ENCODE results near the gene IL6. TPM values are rescaled to one million over a fixed set of nuclear protein-coding genes. Genes with fewer than 3 reads are reported as not detected.

Gene IL6
- total and polyA plus RNA-seq, 7 donors, result 2.1 to 43.3 (median 9.7) TPM; not detected in 1

DNA sequence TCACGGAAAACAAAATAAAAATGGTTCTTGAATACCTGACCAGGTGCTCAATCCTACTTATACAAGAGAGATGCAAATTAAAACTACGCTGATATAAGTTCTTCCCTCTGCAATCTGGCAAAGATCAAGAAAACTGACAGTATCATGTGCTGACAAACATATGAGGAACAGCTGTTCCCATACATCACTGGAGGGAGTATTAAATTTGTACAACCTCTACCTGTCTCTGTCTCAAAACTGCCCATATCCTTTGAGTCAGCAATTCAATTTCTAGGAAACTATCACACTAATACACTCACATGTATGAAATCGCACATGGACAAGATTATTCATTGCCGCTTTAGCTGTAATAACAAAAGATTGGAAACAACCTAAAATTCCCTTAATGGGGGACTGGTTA is 11.0 kb upstream of the IL6 start:
- Histone ChIP-seq H3K27me3 (no peaks in the 10 kb centered on the region), H3K4me3 (no peak overlapping the region), H3K27ac (no peak overlapping the region), H3K36me3 (no peaks in the 10 kb centered on the region), H3K4me1 (no peaks in the 10 kb centered on the region), H3K9me3 (no peaks in the 10 kb centered on the region)
- 86 to 90% methylated on average over 4 of the region's 4 CpGs for WGBS, 2 donors
- intact Hi-C loops (cut with DNase I), result no loop called here
- no peak for DNase-seq
- TF ChIP-seq POLR2A (IDR thresholded peaks at IDR 0.05) (no peak), POLR2AphosphoS5 (IDR thresholded peaks at IDR 0.05) (no peak), CTCF (IDR thresholded peaks at IDR 0.05) (no peak), EP300 (IDR thresholded peaks at IDR 0.05) (no peak)

DNA sequence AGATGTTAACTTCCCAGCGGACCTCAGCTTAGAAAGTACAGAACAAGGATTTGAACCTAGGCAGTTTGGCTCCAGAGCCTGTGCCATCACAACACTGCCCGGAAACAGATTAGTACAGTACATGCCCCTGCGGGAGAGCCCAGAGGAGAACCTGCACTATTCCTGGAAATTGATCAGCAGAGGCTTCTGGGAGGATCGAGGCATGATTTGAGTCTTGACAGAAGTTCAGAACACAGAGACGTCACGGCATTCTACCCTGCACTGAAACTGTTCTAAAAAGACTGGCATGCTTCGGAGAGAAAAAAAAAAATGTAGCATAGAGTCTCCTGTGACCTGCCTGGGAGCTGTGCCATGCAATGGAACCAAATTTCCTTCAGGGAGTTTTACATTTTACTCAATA is 9.2 kb upstream of the IL6 start:
- H3K27ac ChIP-seq, result peak overlapping the region in 2 of 4 donors; percentile 11 to 71
- no peaks in the 10 kb centered on the region for H3K36me3 ChIP-seq
- H3K27me3 ChIP-seq, result no peaks in the 10 kb centered on the region
- peak in 1 of 4 donors; percentile 27 for TF ChIP-seq EP300 (IDR thresholded peaks at IDR 0.05)
- TF ChIP-seq POLR2A (IDR thresholded peaks at IDR 0.05), result no peak
- no peak for TF ChIP-seq CTCF (IDR thresholded peaks at IDR 0.05)
- no peak for TF ChIP-seq POLR2AphosphoS5 (IDR thresholded peaks at IDR 0.05)
- no peak for DNase-seq
- peaks cover 0 to 3% (median 3%) of the 10 kb centered on the region in 4 donors for H3K4me1 ChIP-seq
- intact Hi-C loops (cut with DNase I), result no loop called here
- no peak overlapping the region for H3K4me3 ChIP-seq
- H3K9me3 ChIP-seq, result no peaks in the 10 kb centered on the region
- 87 to 88% methylated on average over 7 of the region's 7 CpGs for WGBS, 2 donors

DNA sequence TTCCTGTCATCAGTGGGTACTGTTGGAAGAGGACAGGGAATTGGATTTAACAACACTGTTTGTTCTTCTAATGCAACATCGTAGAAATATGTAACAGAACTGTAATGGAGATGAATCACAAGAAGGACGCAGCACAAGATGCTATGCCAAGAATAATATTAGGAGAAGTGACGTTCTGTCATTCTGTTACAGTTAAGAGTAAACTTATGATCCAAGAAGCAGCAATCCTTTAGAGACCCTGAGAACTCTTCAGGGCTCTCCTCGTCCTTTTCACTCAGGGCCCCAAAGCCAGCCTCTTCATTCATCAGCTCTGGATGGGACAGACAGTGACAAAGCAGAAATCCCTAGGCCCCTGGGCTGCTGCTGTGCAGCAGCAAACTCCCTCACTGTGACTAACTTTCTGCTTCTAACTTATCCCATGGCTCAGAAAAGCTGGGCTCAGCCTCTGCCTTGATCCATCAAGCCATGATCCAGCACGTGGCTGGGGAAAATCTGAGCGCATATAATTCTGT is 8.7 kb upstream of the IL6 start:
- no peak for TF ChIP-seq POLR2A (IDR thresholded peaks at IDR 0.05)
- TF ChIP-seq EP300 (IDR thresholded peaks at IDR 0.05), result no peak
- TF ChIP-seq POLR2AphosphoS5 (IDR thresholded peaks at IDR 0.05), result no peak
- no peak for TF ChIP-seq CTCF (IDR thresholded peaks at IDR 0.05)
- peak overlapping the region in 2 of 4 donors; percentile 25 to 71 for H3K27ac ChIP-seq
- H3K9me3 ChIP-seq, result no peaks in the 10 kb centered on the region
- no peaks in the 10 kb centered on the region for H3K36me3 ChIP-seq
- intact Hi-C loops (cut with DNase I), result no loop called here
- WGBS, 2 donors, result 45 to 78% methylated on average over 6 of the region's 6 CpGs
- peaks cover 0 to 8% (median 8%) of the 10 kb centered on the region in 4 donors for H3K4me1 ChIP-seq
- no peaks in the 10 kb centered on the region for H3K27me3 ChIP-seq
- DNase-seq, result no peak
- no peak overlapping the region for H3K4me3 ChIP-seq

GRCh38 chr7:22718911-22719420 is 8.0 kb upstream of the IL6 start:
- no peak for TF ChIP-seq EP300 (IDR thresholded peaks at IDR 0.05)
- TF ChIP-seq CTCF (IDR thresholded peaks at IDR 0.05), result no peak
- no peak for TF ChIP-seq POLR2A (IDR thresholded peaks at IDR 0.05)
- TF ChIP-seq POLR2AphosphoS5 (IDR thresholded peaks at IDR 0.05), result no peak
- Histone ChIP-seq H3K27ac (peak overlapping the region in 1 of 4 donors; percentile 71), H3K4me1 (peaks cover 0 to 15% (median 15%) of the 10 kb centered on the region in 4 donors), H3K4me3 (no peak overlapping the region), H3K9me3 (no peaks in the 10 kb centered on the region), H3K27me3 (no peaks in the 10 kb centered on the region), H3K36me3 (no peaks in the 10 kb centered on the region)
- no peak for DNase-seq
- intact Hi-C loops (cut with DNase I), result no loop called here
- WGBS, 2 donors, result 40 to 74% methylated on average over 1 of the region's 1 CpG

Measured in sigmoid colon (tissue), 7 donors.